Adrenal gland (tissue), 12 donors: Measurements from ENCODE around the gene SMIM12. TPM values are rescaled to one million over a fixed set of nuclear protein-coding genes. Genes with fewer than 3 reads are reported as not detected.

ENCODE experiments used
- DNase-seq, 7 donors: peaks; one replicate each; pipeline ENCODE4 v3.0.0-alpha.2; 2019 to 2020
- H3K27ac ChIP-seq, 5 donors: fragments of 200-600 bp; sonication (generic) in 4 of 5; 1 replicate in 3 of 5; 2 replicates in 2 of 5; pipeline versions ENCODE4 v1.5.1 to v1.8.0; 2016 to 2020; ENCODE audit warnings: mild to moderate bottlenecking in 1 of 5
- H3K27me3 ChIP-seq: fragments of 200-600 bp; 2 replicates; pipeline ENCODE4 v1.8.0; 2021
- H3K36me3 ChIP-seq, 2 donors: fragments of 200-600 bp; replicated peaks in 1 of 2; 1 replicate in 1 of 2; 2 replicates in 1 of 2; pipeline versions ENCODE4 v1.5.1 to v1.8.0; 2018 to 2022
- H3K4me1 ChIP-seq, 2 donors: fragments of 200-600 bp; replicated peaks in 1 of 2; 1 replicate in 1 of 2; 2 replicates in 1 of 2; pipeline versions ENCODE4 v1.5.1 to v1.8.0; 2018 to 2021
- H3K4me3 ChIP-seq, 4 donors: fragments of 200-600 bp; sonication (generic) in 3 of 4; one replicate each; pipeline ENCODE4 v1.5.1; 2016 to 2018
- H3K9me3 ChIP-seq, 3 donors: fragments of 200-600 bp; sonication (generic) in 1 of 3; replicated peaks in 1 of 3; 1 replicate in 2 of 3; 2 replicates in 1 of 3; pipeline versions ENCODE4 v1.5.1 to v1.8.0; 2016 to 2021
- POLR2A ChIP-seq, 2 donors: fragments of 450-650 bp; IDR thresholded peaks; one replicate each; pipeline ENCODE4 v1.6.1; 2017; ENCODE audit warnings: antibody characterized with exemption in 2 of 2, mild to moderate bottlenecking in 2 of 2, moderate library complexity in 1 of 2
- WGBS, 4 donors: extraction: QIAGEN DNeasy Blood & Tissue Kit in 2 of 4; methylation state at CpG; one replicate each; pipeline versions ENCODE4 v1.1.5 to v1.1.7; 2013 to 2017; 5-methylcytosine and 5-hydroxymethylcytosine counted together
- intact Hi-C, 2 donors: fragments of 100-400 bp; cut with DNase I; formaldehyde crosslinking; loops; one replicate each; pipeline versions ENCODE4 v1.14.1 to v1.15.0; 2022 to 2023
- polyA plus RNA-seq, 3 donors: library from polyadenylated mRNA; stranded (reverse); fragments of 200-250 nt in 2 of 3; fragments of 350-450 nt in 1 of 3; fragmentation: Illumina TruSeq in 1 of 3; extraction: RNeasy Lipid Tissue Mini Kit (QIAGEN cat#74804) in 1 of 3; gene quantifications; one replicate each; pipeline ENCODE4 v1.2.3, GENCODE V29; 2013 to 2014
- total RNA-seq, 9 donors: library from RNA; depleted of rRNA in 4 of 9; stranded (reverse); fragments of >200 nt in 4 of 9; fragments of 120-200 nt in 1 of 9; fragmentation: NEBNext Ultra II Directional in 1 of 9; extraction: Animal tissue kit (Norgen Biotek cat#: 25700) in 1 of 9; gene quantifications; one replicate each; pipeline versions ENCODE4 v1.1.0 to v1.2.4, GENCODE V29; 2013 to 2023
- TF ChIP-seq, protein P1 (sequence below), 6 experiments: fragments of 450-650 bp in 4 of 6; fragments of 200-600 bp in 2 of 6; sonication (generic) in 1 of 6; IDR thresholded peaks; 1 replicate in 5 of 6; 2 replicates in 1 of 6; pipeline versions ENCODE4 v1.5.1 to v1.8.0; 2016 to 2021; ENCODE audit warnings: antibody characterized with exemption in 6 of 6, mild to moderate bottlenecking in 2 of 6, moderate library complexity in 1 of 6
- donor health status: healthy with polysubstance abuse.
- donor health status: Bipolar disorder and iron deficiency.
- donor health status: DM: yes; HTN: yes; CAD: no.
- donor health status: DM: no; HTN: no; CAD: no.
- donor health status: DM: no; HTN: no; CAD: no.
- donor health status: DM: yes; HTN: yes; CAD: no.

The SMIM12 gene
- total and polyA plus RNA-seq, 12 donors: 16.2 to 129 (median 50.5) TPM

DNA sequence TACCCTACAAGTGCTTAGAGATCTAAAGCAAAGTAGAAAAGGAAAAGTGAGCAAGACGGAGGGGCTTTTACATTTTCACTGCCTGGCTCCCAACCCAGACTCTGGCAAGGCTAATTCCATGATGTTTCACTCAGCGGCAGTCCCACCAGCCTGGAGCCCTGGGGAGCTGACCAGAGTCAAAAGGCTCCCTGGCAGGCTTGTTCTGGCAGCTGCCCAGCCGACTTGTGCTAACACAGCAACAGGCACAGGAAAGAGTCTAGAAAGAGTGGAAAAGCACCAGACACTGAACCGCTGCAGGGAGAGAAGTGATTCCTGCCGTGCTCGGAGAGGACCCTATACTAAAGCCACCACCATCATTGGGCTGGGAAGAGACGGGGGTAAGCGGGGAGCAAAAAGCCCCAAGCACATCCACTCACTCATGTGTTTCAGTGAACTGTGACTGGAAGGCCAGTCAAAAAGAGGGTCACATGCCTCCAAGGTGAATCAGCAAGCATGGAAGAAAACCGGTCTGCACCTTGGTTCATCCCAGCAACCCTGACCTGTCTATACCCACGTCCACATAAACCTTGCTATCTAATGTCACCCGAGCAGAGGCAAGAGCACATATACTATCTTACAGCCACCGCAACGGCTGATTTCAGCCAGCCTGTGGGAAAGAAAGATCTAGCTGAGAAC is 8.0 kb downstream of the SMIM12 start:
- 30 to 43% (median 38%) methylated on average over 13 of the region's 13 CpGs for WGBS, 4 donors
- Histone ChIP-seq H3K4me3 (peak overlapping the region in 1 of 4 donors; percentile 1), H3K27ac (peak overlapping the region; percentile 14 to 86 (median 52)), H3K4me1 (peaks cover 19 to 33% of the 10 kb centered on the region in 2 donors), H3K9me3 (no peaks in the 10 kb centered on the region), H3K36me3 (peaks cover 0 to 24% of the 10 kb centered on the region in 2 donors), H3K27me3 (no peaks in the 10 kb centered on the region)
- TF ChIP-seq POLR2A (IDR thresholded peaks at IDR 0.05): no peak
- DNase-seq: peak; percentile 65 to 94 (median 91)
- intact Hi-C loops: loop anchor here in 1 of 2 donors (5.0 kb wide), 1 partner anchor 64 kb away; no protein-coding TSS in a partner anchor

DNA sequence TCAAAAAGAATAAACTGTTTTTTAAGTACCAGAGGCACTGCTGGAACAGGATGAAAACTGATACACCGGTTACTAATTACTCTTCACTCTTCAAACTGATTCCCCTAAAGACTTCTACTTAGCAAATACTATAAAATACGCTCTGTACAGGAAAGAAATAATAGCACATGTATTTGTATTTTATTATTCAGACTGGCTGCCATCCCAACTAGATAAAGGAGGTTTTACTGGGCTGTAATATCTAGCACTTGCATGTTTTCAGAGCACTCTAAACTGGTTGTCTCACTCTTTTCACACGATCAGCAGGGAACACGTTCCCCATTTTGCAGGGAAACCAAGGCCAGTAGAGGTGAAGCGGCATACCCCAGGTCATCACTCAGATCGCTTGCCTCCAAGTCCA is 9.2 kb downstream of the SMIM12 start:
- no peaks in the 10 kb centered on the region for H3K9me3 ChIP-seq
- DNase-seq: no peak
- no peaks in the 10 kb centered on the region for H3K27me3 ChIP-seq
- peaks cover 19 to 45% of the 10 kb centered on the region in 2 donors for H3K4me1 ChIP-seq
- intact Hi-C loops: loop anchor here in 1 of 2 donors (5.0 kb wide), 1 partner anchor 63 kb away; no protein-coding TSS in a partner anchor
- peak overlapping the region in 1 of 5 donors; percentile 86 for H3K27ac ChIP-seq
- H3K4me3 ChIP-seq: no peak overlapping the region
- WGBS, 4 donors: 67 to 74% (median 71%) methylated on average over 6 of the region's 6 CpGs
- H3K36me3 ChIP-seq: peaks cover 0 to 19% of the 10 kb centered on the region in 2 donors
- TF ChIP-seq, protein P1, sequence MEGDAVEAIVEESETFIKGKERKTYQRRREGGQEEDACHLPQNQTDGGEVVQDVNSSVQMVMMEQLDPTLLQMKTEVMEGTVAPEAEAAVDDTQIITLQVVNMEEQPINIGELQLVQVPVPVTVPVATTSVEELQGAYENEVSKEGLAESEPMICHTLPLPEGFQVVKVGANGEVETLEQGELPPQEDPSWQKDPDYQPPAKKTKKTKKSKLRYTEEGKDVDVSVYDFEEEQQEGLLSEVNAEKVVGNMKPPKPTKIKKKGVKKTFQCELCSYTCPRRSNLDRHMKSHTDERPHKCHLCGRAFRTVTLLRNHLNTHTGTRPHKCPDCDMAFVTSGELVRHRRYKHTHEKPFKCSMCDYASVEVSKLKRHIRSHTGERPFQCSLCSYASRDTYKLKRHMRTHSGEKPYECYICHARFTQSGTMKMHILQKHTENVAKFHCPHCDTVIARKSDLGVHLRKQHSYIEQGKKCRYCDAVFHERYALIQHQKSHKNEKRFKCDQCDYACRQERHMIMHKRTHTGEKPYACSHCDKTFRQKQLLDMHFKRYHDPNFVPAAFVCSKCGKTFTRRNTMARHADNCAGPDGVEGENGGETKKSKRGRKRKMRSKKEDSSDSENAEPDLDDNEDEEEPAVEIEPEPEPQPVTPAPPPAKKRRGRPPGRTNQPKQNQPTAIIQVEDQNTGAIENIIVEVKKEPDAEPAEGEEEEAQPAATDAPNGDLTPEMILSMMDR (IDR thresholded peaks at IDR 0.05): no peak
- no peak for TF ChIP-seq POLR2A (IDR thresholded peaks at IDR 0.05)

DNA sequence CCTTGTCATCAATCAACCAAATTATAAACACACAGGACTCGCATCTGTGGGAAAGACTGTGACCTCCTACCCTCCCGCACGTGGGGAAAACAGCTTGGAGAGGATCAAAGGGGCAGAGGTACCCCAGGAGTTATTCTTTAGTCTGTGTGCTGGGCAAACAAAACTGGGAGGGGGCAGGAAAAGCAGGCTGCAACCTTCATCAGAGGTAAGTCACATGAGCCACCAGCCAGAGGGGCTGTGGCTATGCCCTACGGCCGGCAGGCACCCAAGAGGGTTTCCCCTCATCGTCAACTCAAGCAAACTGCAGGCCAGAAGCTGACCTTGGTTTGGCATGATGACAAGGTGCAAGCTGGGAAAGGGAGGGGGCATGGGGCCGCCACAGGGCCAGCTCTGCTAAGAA is 12.5 kb downstream of the SMIM12 start:
- no peak for TF ChIP-seq POLR2A (IDR thresholded peaks at IDR 0.05)
- TF ChIP-seq, protein P1 (IDR thresholded peaks at IDR 0.05): no peak
- intact Hi-C loops: no loop called here
- Histone ChIP-seq H3K4me1 (peaks cover 19 to 65% of the 10 kb centered on the region in 2 donors), H3K27me3 (no peaks in the 10 kb centered on the region), H3K27ac (peak overlapping the region in 1 of 5 donors; percentile 41), H3K9me3 (no peaks in the 10 kb centered on the region), H3K36me3 (no peaks in the 10 kb centered on the region), H3K4me3 (no peak overlapping the region)
- 36 to 45% (median 41%) methylated on average over 7 of the region's 7 CpGs for WGBS, 4 donors
- peak in 5 of 7 donors; percentile 42 to 61 (median 53) for DNase-seq

DNA sequence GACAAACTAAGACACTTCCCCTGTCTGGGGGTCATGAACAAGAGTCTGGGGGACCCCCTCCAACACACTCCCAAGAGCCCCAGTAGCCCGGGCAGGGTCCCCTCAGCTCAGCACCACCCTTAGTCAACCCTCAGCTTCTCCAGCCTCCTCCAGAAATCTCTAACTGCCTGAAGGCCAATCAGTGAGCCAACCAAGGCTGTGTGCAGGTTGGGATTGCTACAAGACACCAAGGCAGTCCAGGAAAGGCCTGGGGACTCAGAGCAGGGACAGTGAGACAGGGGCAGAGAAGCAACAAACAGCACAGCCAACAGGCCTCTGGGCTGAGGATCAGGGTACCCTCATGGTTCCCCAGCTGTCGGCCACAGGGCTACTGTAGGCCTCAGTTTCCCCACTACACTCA is 13.3 kb downstream of the SMIM12 start:
- Histone ChIP-seq H3K27ac (peak overlapping the region in 2 of 5 donors; percentile 41 to 47), H3K4me3 (no peak overlapping the region), H3K9me3 (no peaks in the 10 kb centered on the region), H3K4me1 (peaks cover 10 to 57% of the 10 kb centered on the region in 2 donors), H3K36me3 (no peaks in the 10 kb centered on the region), H3K27me3 (no peaks in the 10 kb centered on the region)
- TF ChIP-seq POLR2A (IDR thresholded peaks at IDR 0.05): no peak
- TF ChIP-seq, protein P1 (IDR thresholded peaks at IDR 0.05): no peak
- no peak for DNase-seq
- intact Hi-C loops: no loop called here
- 60 to 93% (median 79%) methylated on average over 1 to 2 of the region's 2 CpGs for WGBS, 4 donors
